Activated effector memory CD4-positive, alpha-beta T cell treated with anti-CD3 and anti-CD28 coated beads, Interleukin-2, amount 50 U/mL, for 16 hours (primary cell): ENCODE data around the gene ZNF207.
"Not testable (repeated sequence)": the region's sequence is repeated elsewhere in the genome, so short reads cannot be mapped to it uniquely, and the experiment has no call there.

Source experiments
- DNase-seq: peaks from one replicate; pipeline ENCODE4 v3.0.0-alpha.2; 2020

ZNF207 gene

GRCh38 chr17:32335687-32336086, 14.3 kb upstream of the ZNF207 start:
- no peak for DNase-seq

- peak; percentile 80 for DNase-seq
Measured at GRCh38 chr17:32341141-32341856, 8.7 kb upstream of the ZNF207 start.

GRCh38 chr17:32341857-32342602, 7.9 kb upstream of the ZNF207 start, which contains the start of gene C17orf75:
TSS of gene C17orf75 (minus strand) at chr17:32342173. CDS start at chr17:32342139, 34 bp downstream.
- peak; percentile 92 for DNase-seq

GRCh38 chr17:32342603-32343325, 7.2 kb upstream of the ZNF207 start:
- no peak for DNase-seq

- DNase-seq: no peak
Measured at GRCh38 chr17:32345951-32346600, 3.9 kb upstream of the ZNF207 start.

- DNase-seq: no peak
Measured at GRCh38 chr17:32348483-32348800, 1.5 kb upstream of the ZNF207 start.

- peak; percentile 72 for DNase-seq
Measured at GRCh38 chr17:32349503-32349853, 479 bp upstream of the ZNF207 start.

GRCh38 chr17:32350666-32351418, 885 bp downstream of the ZNF207 start:
- peak; percentile 77 for DNase-seq

GRCh38 chr17:32352734-32353133, 2.8 kb downstream of the ZNF207 start:
- DNase-seq: not testable (repeated sequence)

- no peak for DNase-seq
Measured at GRCh38 chr17:32355649-32356377, 5.9 kb downstream of the ZNF207 start.

GRCh38 chr17:32356378-32356743, 6.4 kb downstream of the ZNF207 start:
- no peak for DNase-seq

- no peak for DNase-seq
Measured at GRCh38 chr17:32356750-32357149, 6.8 kb downstream of the ZNF207 start.

GRCh38 chr17:32357615-32358014, 7.7 kb downstream of the ZNF207 start:
- no peak for DNase-seq

GRCh38 chr17:32361270-32361669, 11.3 kb downstream of the ZNF207 start:
- no peak for DNase-seq

- DNase-seq: no peak
Measured at GRCh38 chr17:32370426-32370825, 20.5 kb downstream of the ZNF207 start.

- no peak for DNase-seq
Measured at GRCh38 chr17:32382526-32383223, 32.7 kb downstream of the ZNF207 start.

- DNase-seq: no peak
Measured at GRCh38 chr17:32383926-32384434, 34.0 kb downstream of the ZNF207 start.

GRCh38 chr17:32385121-32385520, 35.2 kb downstream of the ZNF207 start:
- DNase-seq: no peak

GRCh38 chr17:32385971-32386370, 36.0 kb downstream of the ZNF207 start:
- no peak for DNase-seq

- no peak for DNase-seq
Measured at GRCh38 chr17:32386844-32387243, 36.9 kb downstream of the ZNF207 start.

GRCh38 chr17:32388128-32388527, 38.2 kb downstream of the ZNF207 start:
- DNase-seq: not testable (repeated sequence)
